Mammary epithelial cell (primary cell): Measurements from ENCODE around the gene WSB1.

Experiments
- CTCF ChIP-seq, 2 donors: IDR thresholded peaks in 1 of 2; conservative IDR thresholded peaks in 1 of 2; 2 replicates each; pipeline ENCODE4 v1.5.1; 2011 to 2012; ENCODE audit warnings: inconsistent platforms in 2 of 2, low read length in 2 of 2, mild to moderate bottlenecking in 2 of 2, control low read depth in 1 of 2, low read depth in 1 of 2; ENCODE audit not compliant: insufficient read depth in 1 of 2; ENCODE audit errors: extremely low read depth in 1 of 2
- EZH2 ChIP-seq: IDR thresholded peaks from 2 replicates; pipeline ENCODE4 v1.6.1; 2012; ENCODE audit warnings: low read length, inconsistent platforms, borderline replicate concordance

DNA sequence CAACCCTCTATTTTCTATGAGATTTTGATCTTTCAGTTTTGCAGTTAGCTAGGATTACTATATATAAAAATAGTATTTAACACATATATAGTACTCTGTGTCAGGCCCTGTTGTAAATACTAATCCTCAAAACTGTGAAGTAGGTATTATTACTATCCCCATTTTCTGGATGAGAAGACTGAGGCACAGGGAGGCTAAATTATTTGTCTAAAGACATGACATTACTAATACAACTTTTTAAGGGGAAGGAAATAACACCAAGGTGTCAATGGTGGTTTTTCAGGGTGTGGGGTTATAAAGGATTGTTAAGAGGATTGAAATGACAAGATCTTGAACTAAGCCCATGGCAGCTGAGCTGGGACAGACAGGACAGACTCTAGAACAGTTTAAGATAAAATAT is 4.1 kb upstream of the WSB1 start:
- TF ChIP-seq CTCF (conservative IDR thresholded peaks at IDR 0.05 in 1 of 2, IDR thresholded peaks at IDR 0.05 in 1 of 2; ENCODE audit: extremely low read depth in 1 of 2, insufficient read depth in 1 of 2, low read depth in 1 of 2, low read length in 2 of 2) (no peak), EZH2 (no peak)
